Duodenal mucosa (tissue), 2 donors: ENCODE measurements around the gene FRMPD2.
"Not testable (repeated sequence)": the region's sequence is repeated elsewhere in the genome, so short reads cannot be mapped to it uniquely, and the experiment has no call there.

Experiments
- H3K27ac ChIP-seq: one replicate; pipeline ENCODE4 v1.7.0; 2013; ENCODE audit warnings: low read depth, low read length
- H3K27me3 ChIP-seq, 2 donors: one replicate each; pipeline ENCODE4 v1.7.0; 2013; ENCODE audit warnings: low read length in 2 of 2, control low read depth in 1 of 2; ENCODE audit not compliant: insufficient read depth in 2 of 2, control insufficient read depth in 1 of 2
- H3K36me3 ChIP-seq, 2 donors: one replicate each; pipeline ENCODE4 v1.7.0; 2013; ENCODE audit warnings: low read length in 2 of 2, control low read depth in 1 of 2; ENCODE audit not compliant: insufficient read depth in 2 of 2, control insufficient read depth in 1 of 2
- H3K4me1 ChIP-seq, 2 donors: one replicate each; pipeline ENCODE4 v1.7.0; 2013; ENCODE audit warnings: low read length in 2 of 2, control low read depth in 1 of 2; ENCODE audit not compliant: insufficient read depth in 2 of 2, control insufficient read depth in 1 of 2
- H3K4me3 ChIP-seq, 2 donors: one replicate each; pipeline ENCODE4 v1.7.0; 2013; ENCODE audit warnings: low read length in 2 of 2, low read depth in 1 of 2
- H3K9ac ChIP-seq, 2 donors: one replicate each; pipeline ENCODE4 v1.7.0; 2013; ENCODE audit warnings: low read length in 2 of 2, low read depth in 1 of 2
- H3K9me3 ChIP-seq, 2 donors: one replicate each; pipeline ENCODE4 v1.7.0; 2013; ENCODE audit warnings: low read length in 2 of 2, control low read depth in 1 of 2; ENCODE audit not compliant: control insufficient read depth in 1 of 2

Gene FRMPD2

DNA sequence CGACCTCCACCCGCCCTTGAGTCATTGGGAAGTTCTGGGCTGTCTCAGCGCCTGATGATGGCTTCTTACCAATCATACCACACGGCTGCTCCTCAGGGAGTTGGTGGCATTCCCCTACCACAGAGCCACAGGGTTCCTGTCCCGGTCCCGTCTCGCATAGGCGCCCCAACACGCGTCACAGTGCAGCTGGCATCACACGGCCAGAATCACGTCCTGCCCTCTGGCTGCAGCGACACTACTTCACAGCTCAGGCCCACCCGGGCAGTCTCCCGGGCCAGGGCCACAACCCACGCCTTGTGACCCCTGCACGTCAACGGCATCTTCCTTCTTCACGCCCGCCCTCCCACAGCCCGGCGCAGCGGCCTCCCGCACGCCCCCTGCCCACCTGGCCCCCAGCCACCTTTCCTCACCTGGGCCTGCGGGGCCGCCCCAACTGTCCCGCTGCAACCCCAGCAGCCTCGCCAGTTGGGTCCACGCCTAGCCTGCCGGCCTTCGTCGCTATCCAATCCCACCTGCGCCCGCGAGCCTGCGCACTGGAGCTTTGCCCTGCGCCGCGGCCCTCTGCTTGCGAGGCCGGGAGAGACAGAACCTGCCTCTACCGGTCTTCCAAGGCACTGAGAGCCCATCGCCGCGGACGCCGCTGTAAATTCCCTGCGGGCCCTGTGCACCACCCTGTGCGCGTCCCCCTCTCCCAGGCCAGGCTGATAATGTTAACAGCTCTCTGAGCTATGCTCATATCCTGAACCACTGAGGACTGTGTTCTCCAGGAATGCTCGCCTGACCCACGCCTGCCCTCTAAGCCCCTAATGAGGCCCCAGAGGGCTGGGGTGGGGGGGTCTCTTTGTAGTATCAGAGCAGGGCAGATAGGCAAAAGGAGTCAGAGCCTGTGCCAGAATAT is 134.3 kb downstream of the FRMPD2 start:
- H3K27ac ChIP-seq, H3K9me3 ChIP-seq, H3K36me3 ChIP-seq, H3K27me3 ChIP-seq, H3K4me3 ChIP-seq, H3K9ac ChIP-seq, H3K4me1 ChIP-seq: not testable (repeated sequence)

GRCh38 chr10:48128954-48129353 is 145.5 kb downstream of the FRMPD2 start:
- H3K4me1 ChIP-seq, H3K36me3 ChIP-seq, H3K27me3 ChIP-seq, H3K4me3 ChIP-seq, H3K9me3 ChIP-seq, H3K9ac ChIP-seq, H3K27ac ChIP-seq: not testable (repeated sequence)

DNA sequence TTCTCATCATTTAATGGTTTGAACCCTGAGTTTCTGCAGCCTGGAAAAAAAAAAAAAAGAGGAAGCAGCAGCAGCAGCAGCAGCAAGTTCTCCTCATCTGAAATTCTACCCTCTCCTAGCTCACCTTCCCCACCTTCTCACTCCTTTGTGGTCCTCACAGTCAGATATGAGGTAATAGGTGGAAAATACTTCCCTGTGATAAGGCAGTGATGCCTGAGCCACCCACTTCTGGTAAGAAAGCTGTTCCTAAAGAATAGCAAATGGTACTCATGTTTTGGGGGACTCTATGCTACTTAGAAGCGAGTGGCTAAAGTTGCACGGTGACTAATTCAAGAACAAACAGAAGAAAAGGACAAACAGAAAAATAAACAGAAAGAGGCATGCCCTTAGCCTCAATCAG is 148.2 kb downstream of the FRMPD2 start:
- not testable (repeated sequence) for H3K27me3 ChIP-seq, H3K9ac ChIP-seq, H3K36me3 ChIP-seq, H3K27ac ChIP-seq, H3K4me1 ChIP-seq, H3K9me3 ChIP-seq, H3K4me3 ChIP-seq

- not testable (repeated sequence) for H3K9ac ChIP-seq, H3K27ac ChIP-seq, H3K27me3 ChIP-seq, H3K9me3 ChIP-seq, H3K4me3 ChIP-seq, H3K4me1 ChIP-seq, H3K36me3 ChIP-seq
Measured at GRCh38 chr10:48125631-48126030, 148.9 kb downstream of the FRMPD2 start.

GRCh38 chr10:48122618-48123017 is 151.9 kb downstream of the FRMPD2 start:
- H3K4me1 ChIP-seq, H3K9ac ChIP-seq, H3K27me3 ChIP-seq, H3K4me3 ChIP-seq, H3K27ac ChIP-seq, H3K36me3 ChIP-seq, H3K9me3 ChIP-seq: not testable (repeated sequence)

DNA sequence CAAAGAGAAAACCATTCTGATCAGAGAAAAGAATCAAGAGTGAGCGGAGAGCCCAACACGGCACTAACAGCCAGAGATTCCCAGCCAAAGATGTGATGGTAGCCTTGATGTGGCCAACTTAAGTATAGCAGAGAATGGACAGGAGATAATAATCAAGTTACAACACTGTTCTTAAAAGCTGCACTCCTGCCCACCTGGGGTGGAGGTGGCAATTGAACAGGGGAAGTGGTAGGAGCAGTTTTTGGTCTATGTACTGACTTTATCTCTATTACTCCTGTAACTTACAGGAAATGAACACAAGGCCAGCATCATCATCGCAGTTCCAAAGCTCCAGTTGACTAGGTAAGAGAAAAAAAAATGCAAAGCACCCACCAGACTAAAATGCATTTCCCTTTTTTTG is 164.2 kb downstream of the FRMPD2 start:
- not testable (repeated sequence) for H3K4me1 ChIP-seq, H3K27me3 ChIP-seq

More for the DNA sequence above, 164.2 kb downstream of the FRMPD2 start:
- not testable (repeated sequence) for H3K4me3 ChIP-seq, H3K36me3 ChIP-seq, H3K27ac ChIP-seq, H3K9ac ChIP-seq, H3K9me3 ChIP-seq
